ENCODE results near the gene ZNF773.

Gene ZNF773

DNA sequence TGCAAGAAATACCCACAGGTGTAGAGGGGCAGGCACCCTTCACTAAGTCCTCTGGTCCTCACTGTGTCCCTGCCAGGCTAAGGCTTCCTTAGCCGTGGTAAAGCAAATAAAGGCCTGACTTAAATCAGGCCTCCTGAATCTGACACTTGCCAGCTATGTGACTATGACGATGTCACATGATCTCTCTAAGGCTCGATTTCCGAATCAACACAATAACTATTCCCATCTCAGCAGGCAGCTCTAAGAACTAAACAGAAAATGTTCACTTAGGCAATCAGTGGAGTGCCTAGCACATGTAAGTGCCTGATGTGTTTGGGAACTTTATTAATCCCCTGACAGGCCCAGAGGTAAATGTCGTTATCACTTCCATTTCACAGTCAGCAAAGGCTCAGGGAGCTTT is 57.9 kb downstream of the ZNF773 start:
- no peaks in the 10 kb centered on the region for H3K4me1 ChIP-seq (ENCODE audit: control insufficient read depth, insufficient read depth, low read length, poor library complexity, severe bottlenecking)
- DNase-seq = no peak
- H3K36me3 ChIP-seq (ENCODE audit: control insufficient read depth, insufficient read depth, low read length) = peaks cover 37% of the 10 kb centered on the region
- H3K27me3 ChIP-seq (replicated peaks; ENCODE audit: control insufficient read depth, insufficient read depth, low read length, poor library complexity, severe bottlenecking) = no peaks in the 10 kb centered on the region
- H3K4me3 ChIP-seq (ENCODE audit: insufficient read depth, low read depth, low read length, poor library complexity, severe bottlenecking) = no peak overlapping the region
- no peak overlapping the region for H3K27ac ChIP-seq (ENCODE audit: insufficient read depth, low read length, poor library complexity, severe bottlenecking)
- H3K9me3 ChIP-seq (ENCODE audit: control insufficient read depth, low read length) = peaks cover 16% of the 10 kb centered on the region
